Measurements from ENCODE around the gene PDE6D.

DNA sequence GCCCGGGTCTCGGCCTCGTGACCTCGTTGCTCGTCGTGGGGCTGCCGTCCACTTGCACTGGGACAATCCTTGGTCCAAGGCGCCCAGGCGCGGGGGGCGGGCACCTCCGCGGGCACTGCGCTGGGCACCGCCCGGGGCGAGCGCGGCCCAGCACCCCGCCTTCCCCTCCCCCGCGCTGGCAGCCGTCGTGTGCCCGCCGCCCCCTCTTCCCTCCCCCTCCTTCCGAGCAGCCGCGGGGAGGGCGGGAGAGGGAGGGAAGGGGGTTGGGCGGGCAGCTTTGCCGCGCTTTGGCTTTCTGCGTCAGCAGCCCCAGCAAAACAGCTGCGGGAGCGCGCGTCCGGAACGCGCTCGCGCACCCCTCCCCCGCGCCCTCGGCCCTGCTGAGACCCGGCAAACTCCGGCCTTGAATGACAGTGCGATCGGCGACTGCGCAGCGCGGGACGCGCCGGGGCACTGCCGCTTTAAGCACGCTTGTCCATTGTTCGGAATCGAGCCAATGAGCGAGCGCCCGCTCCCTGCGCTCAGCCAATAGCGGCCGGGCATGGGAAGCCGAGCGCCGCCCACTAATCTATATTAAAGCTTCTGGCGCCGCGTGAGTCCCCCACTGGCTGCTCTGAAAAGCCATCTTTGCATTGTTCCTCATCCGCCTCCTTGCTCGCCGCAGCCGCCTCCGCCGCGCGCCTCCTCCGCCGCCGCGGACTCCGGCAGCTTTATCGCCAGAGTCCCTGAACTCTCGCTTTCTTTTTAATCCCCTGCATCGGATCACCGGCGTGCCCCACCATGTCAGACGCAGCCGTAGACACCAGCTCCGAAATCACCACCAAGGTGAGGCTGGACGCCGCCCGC, 72.9 kb downstream of the PDE6D start, which contains the start of gene PTMA:
- TF ChIP-seq ZFX (IDR thresholded peaks at IDR 0.05) = no peak
- TF ChIP-seq, protein P1, sequence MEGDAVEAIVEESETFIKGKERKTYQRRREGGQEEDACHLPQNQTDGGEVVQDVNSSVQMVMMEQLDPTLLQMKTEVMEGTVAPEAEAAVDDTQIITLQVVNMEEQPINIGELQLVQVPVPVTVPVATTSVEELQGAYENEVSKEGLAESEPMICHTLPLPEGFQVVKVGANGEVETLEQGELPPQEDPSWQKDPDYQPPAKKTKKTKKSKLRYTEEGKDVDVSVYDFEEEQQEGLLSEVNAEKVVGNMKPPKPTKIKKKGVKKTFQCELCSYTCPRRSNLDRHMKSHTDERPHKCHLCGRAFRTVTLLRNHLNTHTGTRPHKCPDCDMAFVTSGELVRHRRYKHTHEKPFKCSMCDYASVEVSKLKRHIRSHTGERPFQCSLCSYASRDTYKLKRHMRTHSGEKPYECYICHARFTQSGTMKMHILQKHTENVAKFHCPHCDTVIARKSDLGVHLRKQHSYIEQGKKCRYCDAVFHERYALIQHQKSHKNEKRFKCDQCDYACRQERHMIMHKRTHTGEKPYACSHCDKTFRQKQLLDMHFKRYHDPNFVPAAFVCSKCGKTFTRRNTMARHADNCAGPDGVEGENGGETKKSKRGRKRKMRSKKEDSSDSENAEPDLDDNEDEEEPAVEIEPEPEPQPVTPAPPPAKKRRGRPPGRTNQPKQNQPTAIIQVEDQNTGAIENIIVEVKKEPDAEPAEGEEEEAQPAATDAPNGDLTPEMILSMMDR (conservative IDR thresholded peaks at IDR 0.05) = no peak
